ENCODE measurements around the gene CNTNAP2.

DNA sequence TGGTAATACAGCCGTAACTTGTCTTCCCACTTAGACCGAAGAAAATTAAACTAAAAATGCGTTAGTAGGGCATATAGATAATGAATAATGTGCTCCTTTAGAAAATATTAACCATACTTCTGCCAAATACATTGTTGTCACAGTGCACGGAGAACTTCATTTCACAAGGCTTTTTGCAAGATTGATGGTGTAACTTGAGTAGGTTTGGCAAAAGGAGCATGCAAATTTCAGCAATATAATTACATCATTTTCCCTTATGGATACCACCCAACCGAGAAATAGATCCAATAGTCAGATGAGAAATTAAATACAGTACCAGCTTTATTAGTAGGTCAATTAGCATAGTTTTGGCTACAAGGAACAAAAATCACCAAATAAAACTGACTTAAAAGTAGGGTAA, 1681.4 kb downstream of the CNTNAP2 start:
- TF ChIP-seq, protein P1, sequence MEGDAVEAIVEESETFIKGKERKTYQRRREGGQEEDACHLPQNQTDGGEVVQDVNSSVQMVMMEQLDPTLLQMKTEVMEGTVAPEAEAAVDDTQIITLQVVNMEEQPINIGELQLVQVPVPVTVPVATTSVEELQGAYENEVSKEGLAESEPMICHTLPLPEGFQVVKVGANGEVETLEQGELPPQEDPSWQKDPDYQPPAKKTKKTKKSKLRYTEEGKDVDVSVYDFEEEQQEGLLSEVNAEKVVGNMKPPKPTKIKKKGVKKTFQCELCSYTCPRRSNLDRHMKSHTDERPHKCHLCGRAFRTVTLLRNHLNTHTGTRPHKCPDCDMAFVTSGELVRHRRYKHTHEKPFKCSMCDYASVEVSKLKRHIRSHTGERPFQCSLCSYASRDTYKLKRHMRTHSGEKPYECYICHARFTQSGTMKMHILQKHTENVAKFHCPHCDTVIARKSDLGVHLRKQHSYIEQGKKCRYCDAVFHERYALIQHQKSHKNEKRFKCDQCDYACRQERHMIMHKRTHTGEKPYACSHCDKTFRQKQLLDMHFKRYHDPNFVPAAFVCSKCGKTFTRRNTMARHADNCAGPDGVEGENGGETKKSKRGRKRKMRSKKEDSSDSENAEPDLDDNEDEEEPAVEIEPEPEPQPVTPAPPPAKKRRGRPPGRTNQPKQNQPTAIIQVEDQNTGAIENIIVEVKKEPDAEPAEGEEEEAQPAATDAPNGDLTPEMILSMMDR (IDR thresholded peaks at IDR 0.05), result no peak
- no peak for TF ChIP-seq POLR2A (IDR thresholded peaks at IDR 0.05)
